H1 (cell line): ENCODE results near the gene LRRC56. TPM values are rescaled to one million over a fixed set of nuclear protein-coding genes. Genes with fewer than 3 reads are reported as not detected.

Source experiments
- CTCF ChIA-PET: fragments of 300-600 bp; sonication (Branson Sonifier 250); formaldehyde crosslinking; loops from one replicate; lab custom pipeline; 2021; ENCODE audit not compliant: partially characterized antibody; lab: Charles Lee
- POLR2A ChIA-PET: fragments of 300-600 bp; sonication (Branson Sonifier 250); formaldehyde crosslinking; loops from one replicate; lab custom pipeline; 2021; ENCODE audit warnings: inconsistent platforms; ENCODE audit not compliant: partially characterized antibody; lab: Charles Lee
- DNase-seq, 2 experiments: peaks; one replicate each; pipeline versions ENCODE4 v3.0.0 to v3.0.0-alpha.2; 2010 to 2022; ENCODE audit warnings: low spot score in 2 of 2, low read depth in 1 of 2, mixed read lengths in 1 of 2
- FAIRE-seq: peaks from 2 replicates; lab custom pipeline; 2011; peaks lifted over from hg19 to GRCh38; lab: Jason Lieb, UNC
- H2AFZ ChIP-seq: 2 replicates; pipeline ENCODE4 v1.8.1; 2012; ENCODE audit warnings: low read length, inconsistent platforms
- H2AK5ac ChIP-seq: 2 replicates; pipeline ENCODE4 v1.6.1; 2013; ENCODE audit warnings: low read depth, low read length
- H2BK120ac ChIP-seq: replicated peaks from 2 replicates; pipeline ENCODE3; 2013; ENCODE audit warnings: low read depth, low read length, inconsistent platforms
- H2BK12ac ChIP-seq: 2 replicates; pipeline ENCODE4 v1.6.1; 2013; ENCODE audit warnings: low read depth, low read length
- H2BK15ac ChIP-seq: 2 replicates; pipeline ENCODE4 v1.6.1; 2013; ENCODE audit warnings: low read length
- H2BK20ac ChIP-seq: 2 replicates; pipeline ENCODE4 v1.6.1; 2013; ENCODE audit warnings: low read length
- H2BK5ac ChIP-seq: 2 replicates; pipeline ENCODE4 v1.6.1; 2013; ENCODE audit warnings: low read depth, low read length
- H3K14ac ChIP-seq: 2 replicates; pipeline ENCODE4 v1.6.1; 2013; ENCODE audit warnings: inconsistent platforms; ENCODE audit not compliant: insufficient read length
- H3K18ac ChIP-seq: 2 replicates; pipeline ENCODE4 v1.6.1; 2013; ENCODE audit warnings: low read length; ENCODE audit errors: extremely low read depth
- H3K23ac ChIP-seq: 2 replicates; pipeline ENCODE4 v1.6.1; 2013; ENCODE audit warnings: inconsistent platforms; ENCODE audit not compliant: insufficient read length
- H3K23me2 ChIP-seq: 2 replicates; pipeline ENCODE4 v1.6.1; 2013; ENCODE audit warnings: low read depth, low read length
- H3K27ac ChIP-seq: 2 replicates; pipeline ENCODE4 v1.6.1; 2011; ENCODE audit warnings: low read depth, low read length, inconsistent platforms
- H3K27me3 ChIP-seq, 4 experiments: replicated peaks in 1 of 4; 1 replicate in 1 of 4; 2 replicates in 3 of 4; pipeline versions ENCODE4 v1.6.1 to v1.8.1; 2011 to 2013; ENCODE audit warnings: low read length in 3 of 4, mild to moderate bottlenecking in 3 of 4, inconsistent platforms in 2 of 4, mixed read lengths in 2 of 4, moderate library complexity in 1 of 4; ENCODE audit not compliant: control insufficient read depth in 3 of 4, insufficient read depth in 3 of 4; ENCODE audit errors: extremely low read depth in 1 of 4
- H3K36me3 ChIP-seq, 4 experiments: 2 replicates each; pipeline versions ENCODE4 v1.6.1 to v1.8.1; 2011 to 2013; ENCODE audit warnings: mild to moderate bottlenecking in 4 of 4, low read length in 3 of 4, moderate library complexity in 2 of 4, control low read depth in 1 of 4, inconsistent platforms in 1 of 4; ENCODE audit not compliant: insufficient read depth in 4 of 4, control insufficient read depth in 2 of 4
- H3K4ac ChIP-seq: replicated peaks from 2 replicates; pipeline ENCODE3; 2013; ENCODE audit warnings: low read length, low read depth, mixed read lengths, inconsistent platforms; ENCODE audit not compliant: insufficient read length
- H3K4me1 ChIP-seq, 4 experiments: replicated peaks in 1 of 4; 1 replicate in 1 of 4; 2 replicates in 3 of 4; pipeline versions ENCODE4 v1.6.1 to v1.8.1; 2011 to 2013; ENCODE audit warnings: low read length in 3 of 4, inconsistent platforms in 2 of 4, mixed read lengths in 1 of 4; ENCODE audit not compliant: insufficient read depth in 4 of 4, control insufficient read depth in 3 of 4
- H3K4me2 ChIP-seq, 2 experiments: 2 replicates each; pipeline versions ENCODE4 v1.6.1 to v1.8.1; 2011 to 2013; ENCODE audit warnings: low read depth in 2 of 2, low read length in 2 of 2, control low read depth in 1 of 2, inconsistent platforms in 1 of 2, mild to moderate bottlenecking in 1 of 2; ENCODE audit not compliant: insufficient read depth in 1 of 2
- H3K4me3 ChIP-seq, 4 experiments: fragments of 200-600, 300-600 bp in 1 of 4; sonication (generic), shearing (Covaris generic), sonication (Bioruptor Twin) in 1 of 4; 2 replicates each; pipeline versions ENCODE4 v1.5.1 to v1.8.1; 2011 to 2016; ENCODE audit warnings: low read length in 4 of 4, low read depth in 3 of 4, control low read depth in 2 of 4, inconsistent platforms in 2 of 4, mild to moderate bottlenecking in 2 of 4, mixed read lengths in 1 of 4, moderate library complexity in 1 of 4; ENCODE audit not compliant: insufficient read depth in 2 of 4; ENCODE audit errors: extremely low read depth in 1 of 4
- H3K56ac ChIP-seq: replicated peaks from 2 replicates; pipeline ENCODE3; 2013; ENCODE audit warnings: low read depth, mild to moderate bottlenecking, mixed read lengths, low read length, inconsistent platforms; ENCODE audit not compliant: insufficient read length
- H3K79me1 ChIP-seq: 2 replicates; pipeline ENCODE4 v1.6.1; 2013; ENCODE audit warnings: low read depth, low read length, control low read depth
- H3K79me2 ChIP-seq, 2 experiments: 2 replicates each; pipeline versions ENCODE4 v1.6.1 to v1.8.1; 2012 to 2013; ENCODE audit warnings: low read length in 2 of 2, mild to moderate bottlenecking in 2 of 2, inconsistent platforms in 1 of 2; ENCODE audit not compliant: insufficient read depth in 2 of 2, control insufficient read depth in 1 of 2
- H3K9ac ChIP-seq, 4 experiments: replicated peaks in 1 of 4; 1 replicate in 1 of 4; 2 replicates in 3 of 4; pipeline versions ENCODE4 v1.6.1 to v1.8.1; 2011 to 2013; ENCODE audit warnings: low read depth in 3 of 4, low read length in 3 of 4, control low read depth in 2 of 4, mild to moderate bottlenecking in 2 of 4, moderate library complexity in 2 of 4, inconsistent platforms in 1 of 4; ENCODE audit errors: extremely low read depth in 1 of 4
- H3K9me3 ChIP-seq, 2 experiments: 2 replicates each; pipeline versions ENCODE4 v1.6.1 to v1.8.1; 2012 to 2013; ENCODE audit warnings: mild to moderate bottlenecking in 2 of 2, moderate library complexity in 2 of 2, control low read depth in 1 of 2, inconsistent platforms in 1 of 2, low read depth in 1 of 2, low read length in 1 of 2, mixed read lengths in 1 of 2; ENCODE audit not compliant: insufficient read depth in 2 of 2
- H4K20me1 ChIP-seq, 2 experiments: replicated peaks in 1 of 2; 2 replicates each; pipeline versions ENCODE3 to v1.8.1; 2011 to 2013; ENCODE audit warnings: inconsistent platforms in 2 of 2, low read length in 2 of 2, mild to moderate bottlenecking in 1 of 2; ENCODE audit not compliant: insufficient read depth in 2 of 2, control insufficient read depth in 1 of 2
- H4K5ac ChIP-seq: 2 replicates; pipeline ENCODE4 v1.6.1; 2013; ENCODE audit warnings: low read length, low read depth, mixed read lengths, inconsistent platforms; ENCODE audit not compliant: insufficient read length
- H4K8ac ChIP-seq: 2 replicates; pipeline ENCODE4 v1.8.0; 2013; ENCODE audit warnings: mild to moderate bottlenecking, moderate library complexity, low read length, inconsistent platforms; ENCODE audit not compliant: insufficient read depth; ENCODE audit errors: extremely low read depth
- H4K91ac ChIP-seq: replicated peaks from 2 replicates; pipeline ENCODE3; 2013; ENCODE audit warnings: low read length, mixed read lengths, inconsistent platforms; ENCODE audit not compliant: insufficient read length
- CEBPB ChIP-seq: IDR thresholded peaks from 2 replicates; pipeline ENCODE4 v1.6.1; 2012; ENCODE audit warnings: low read depth, low read length
- CTCF ChIP-seq, 3 experiments: IDR thresholded peaks; 1 replicate in 2 of 3; 2 replicates in 1 of 3; pipeline versions ENCODE4 v1.5.1 to v1.6.1; 2011; ENCODE audit warnings: low read length in 3 of 3, mild to moderate bottlenecking in 3 of 3, inconsistent platforms in 2 of 3, low read depth in 1 of 3, moderate library complexity in 1 of 3; ENCODE audit not compliant: insufficient read depth in 1 of 3; ENCODE audit errors: control extremely low read depth in 1 of 3
- GABPA ChIP-seq: IDR thresholded peaks from 2 replicates; pipeline ENCODE4 v1.6.1; 2011; ENCODE audit warnings: mild to moderate bottlenecking, low read length, moderate library complexity, borderline replicate concordance; ENCODE audit not compliant: insufficient read depth
- HDAC2 ChIP-seq, 2 experiments: fragments of 300-600 bp in 1 of 2; sonication (generic) in 1 of 2; IDR thresholded peaks; 2 replicates each; pipeline ENCODE4 v1.6.1; 2011 to 2012; ENCODE audit warnings: low read depth in 2 of 2, low read length in 2 of 2, mild to moderate bottlenecking in 2 of 2, moderate library complexity in 2 of 2, borderline replicate concordance in 1 of 2, inconsistent platforms in 1 of 2
- KDM4A ChIP-seq: IDR thresholded peaks from one replicate; pipeline ENCODE4 v1.7.1; 2012; ENCODE audit warnings: low read depth, mild to moderate bottlenecking, moderate library complexity, low read length, inconsistent platforms; ENCODE audit not compliant: severe bottlenecking
- POLR2A ChIP-seq, 2 experiments: IDR thresholded peaks; 1 replicate in 1 of 2; 2 replicates in 1 of 2; pipeline ENCODE4 v1.6.1; 2011; ENCODE audit warnings: low read depth in 2 of 2, low read length in 2 of 2, mild to moderate bottlenecking in 2 of 2; ENCODE audit errors: control extremely low read depth in 1 of 2
- TBP ChIP-seq: IDR thresholded peaks from 2 replicates; pipeline ENCODE4 v1.6.1; 2011; ENCODE audit warnings: low read depth, low read length, improper control_type of control experiment
- WGBS, 2 experiments: shearing (Covaris generic) in 1 of 2; methylation state at CpG; one replicate each; pipeline versions ENCODE4 v1.1.6 to v1.1.7; 2013 to 2015; ENCODE audit warnings: low lambda C conversion rate in 2 of 2, mixed read lengths in 2 of 2, inconsistent platforms in 1 of 2, low coverage in 1 of 2, missing lambda C conversion rate in 1 of 2; ENCODE audit not compliant: insufficient replicate concordance in 2 of 2, insufficient coverage in 1 of 2, insufficient read length in 1 of 2; ENCODE audit errors: extremely low coverage in 1 of 2, missing lambda C conversion rate in 1 of 2; 5-methylcytosine and 5-hydroxymethylcytosine counted together
- polyA plus RNA-seq, 7 experiments: library from polyadenylated mRNA; depleted of rRNA in 3 of 7; stranded (reverse) in 5 of 7; unstranded in 2 of 7; fragments of >200 nt in 5 of 7; fragments of 200-250 nt in 2 of 7; gene quantifications; 1 replicate in 5 of 7; 2 replicates in 1 of 7; 4 replicates in 1 of 7; pipeline versions ENCODE4 v1.2.1 to v1.2.3, GENCODE V29; 2011 to 2013; ENCODE audit warnings: missing spikeins in 2 of 7, mixed read lengths in 2 of 7
- total RNA-seq: library from RNA; stranded (reverse); fragmentation: NEBNext Ultra II Directional; extraction: Animal tissue kit (Norgen Biotek cat#: 25700); gene quantifications from 2 replicates; pipeline ENCODE4 v1.2.1, GENCODE V29; 2021

LRRC56 gene
- total and polyA plus RNA-seq, 2 of the 8 experiments (the other 6 are each of a cell fraction or from before 2014, with no cell fraction given) = 0.94 to 1.9 TPM

GRCh38 chr11:567629-568292 lies 30.4 kb downstream of the LRRC56 start:
- no peak overlapping the region for H3K9ac ChIP-seq
- 39% methylated on average over 25 of the region's 41 CpGs; no CpG with 5 or more reads in 1 of the 2 experiments for WGBS, 2 experiments
- H3K14ac ChIP-seq = no peak overlapping the region
- peak overlapping the region; percentile 75 to 93 for H3K4me2 ChIP-seq
- ChIA-PET CTCF (interaction anchor here (0.6 to 3.2 kb wide), 3 partner anchors 12 to 84 kb away, joined by 3 to 21 read pairs (median 5); no protein-coding TSS in a partner anchor), POLR2A (interaction anchor here (0.6 to 2.8 kb wide), 8 partner anchors 8 to 979 kb away, joined by 3 to 11 read pairs (median 5); partner anchors contain the start of genes LMNTD2 and PNPLA2)
- H2BK5ac ChIP-seq = no peak overlapping the region
- no peak overlapping the region for H3K4ac ChIP-seq
- peaks cover 6% of the 10 kb centered on the region; the same call in 1 of the 2 replicates for H3K79me1 ChIP-seq
- no peak overlapping the region for H3K27ac ChIP-seq
- H4K20me1 ChIP-seq = peaks cover 2 to 21% of the 10 kb centered on the region in 2 experiments
- H3K27me3 ChIP-seq = peaks cover 0 to 3% (median 0%) of the 10 kb centered on the region in 4 experiments; a peak in 3 of 7 replicates
- no peak overlapping the region for H3K56ac ChIP-seq
- H3K23me2 ChIP-seq = peaks cover 4% of the 10 kb centered on the region; the same call in 1 of the 2 replicates
- H4K8ac ChIP-seq = peak overlapping the region; percentile 51
- H2AFZ ChIP-seq = no peak overlapping the region
- peaks cover 2 to 22% (median 11%) of the 10 kb centered on the region in 4 experiments; a peak in 6 of 7 replicates for H3K4me1 ChIP-seq
- H4K91ac ChIP-seq = peak overlapping the region; percentile 10
- no peak overlapping the region for H3K18ac ChIP-seq
- H2BK12ac ChIP-seq = no peak overlapping the region
- DNase-seq (no peak), FAIRE-seq (no peak)
- H3K79me2 ChIP-seq = no peaks in the 10 kb centered on the region
- H2BK15ac ChIP-seq = no peak overlapping the region
- H2AK5ac ChIP-seq = no peak overlapping the region
- peak overlapping the region; percentile 43 to 67 (median 52) for H3K4me3 ChIP-seq
- no peak overlapping the region for H3K23ac ChIP-seq
- no peak overlapping the region for H2BK20ac ChIP-seq
- no peak overlapping the region for H2BK120ac ChIP-seq
- no peaks in the 10 kb centered on the region for H3K9me3 ChIP-seq
- peak overlapping the region; percentile 40 for H4K5ac ChIP-seq
- peaks cover 0 to 5% (median 3%) of the 10 kb centered on the region in 4 experiments; a peak in 5 of 8 replicates for H3K36me3 ChIP-seq
- TF ChIP-seq KDM4A (no peak), CEBPB (no peak), GABPA (no peak), CTCF (IDR thresholded peaks at IDR 0.05; ENCODE audit: control extremely low read depth in 1 of 3, insufficient read depth in 1 of 3, low read depth in 1 of 3, low read length in 3 of 3) (no peak), POLR2A (IDR thresholded peaks at IDR 0.05; ENCODE audit: control extremely low read depth in 1 of 2, low read depth in 2 of 2, low read length in 2 of 2) (no peak), HDAC2 (IDR thresholded peaks at IDR 0.05; ENCODE audit: borderline replicate concordance in 1 of 2, low read depth in 2 of 2, low read length in 2 of 2) (no peak), TBP (no peak)
